Right ventricle myocardium superior (tissue), 1 donor: ENCODE measurements around the gene NTM. TPM values are rescaled to one million over a fixed set of nuclear protein-coding genes. Genes with fewer than 3 reads are reported as not detected.

ENCODE experiments used
- ATAC-seq: fragments of 200-7000 bp; cut with Tn5 transposase; one replicate; pipeline ENCODE4 v1.9.1; 2020; ENCODE audit warnings: mild to moderate bottlenecking; ENCODE audit not compliant: poor library complexity
- DNase-seq: peaks from one replicate; pipeline ENCODE4 v3.0.0-alpha.2; 2020
- intact Hi-C: fragments of 100-400 bp; cut with DNase I; formaldehyde crosslinking; loops from one replicate; pipeline ENCODE4 v1.11.2; 2022
- total RNA-seq: library from RNA; stranded (reverse); fragmentation: NEBNext Ultra II Directional; extraction: Animal tissue kit (Norgen Biotek cat#: 25700); gene quantifications from one replicate; pipeline ENCODE4 v1.2.1, GENCODE V29; 2021
- donor health status: DM: no; HTN: yes; CAD: no; lungs with severe emphysema.

Gene NTM
- total RNA-seq, 1 donor from 2014 or later = 1.5 TPM

DNA sequence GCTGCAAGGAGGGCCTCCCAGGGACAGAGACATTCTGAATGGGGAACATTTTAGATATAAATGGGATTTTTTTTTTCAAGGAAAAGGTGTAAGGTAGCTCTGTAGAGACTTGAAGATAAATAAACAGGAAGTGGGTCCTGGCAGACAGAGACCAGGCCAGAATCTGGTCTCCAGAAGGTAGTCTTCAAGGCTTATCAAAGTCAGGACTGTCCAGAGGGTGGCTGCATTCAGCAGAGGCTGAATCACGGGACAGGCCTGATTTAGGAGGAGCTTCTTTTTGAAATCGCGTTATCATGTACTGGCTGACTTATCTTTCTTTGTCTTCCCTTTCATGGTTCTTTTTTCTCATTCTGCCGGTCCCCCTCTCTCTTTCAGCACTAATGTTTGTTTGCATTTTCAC, 542.9 kb downstream of the NTM start:
- DNase-seq (no peak), ATAC-seq (no peak)
- intact Hi-C loops = no loop called here

DNA sequence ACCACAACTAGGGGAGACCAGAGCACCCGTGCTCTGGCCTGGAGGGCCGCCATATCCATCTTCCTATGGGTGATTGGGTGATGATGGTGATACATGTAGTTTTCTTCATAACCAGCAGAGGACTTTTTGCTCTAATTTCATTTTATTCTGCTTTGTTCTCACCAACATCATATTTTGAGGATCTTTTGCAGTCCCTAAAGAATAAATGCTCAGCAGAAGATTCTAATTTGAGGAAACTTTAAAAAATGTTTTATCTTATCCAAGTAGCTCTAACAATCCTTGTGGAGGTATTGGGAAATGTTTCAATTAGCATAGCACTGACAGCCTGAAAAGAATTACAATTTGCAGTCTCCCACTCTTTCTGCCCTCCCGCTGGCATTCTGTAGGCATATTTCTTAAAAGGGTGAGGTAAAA, 544.0 kb downstream of the NTM start:
- ATAC-seq (no peak), DNase-seq (no peak)
- intact Hi-C loops = no loop called here

DNA sequence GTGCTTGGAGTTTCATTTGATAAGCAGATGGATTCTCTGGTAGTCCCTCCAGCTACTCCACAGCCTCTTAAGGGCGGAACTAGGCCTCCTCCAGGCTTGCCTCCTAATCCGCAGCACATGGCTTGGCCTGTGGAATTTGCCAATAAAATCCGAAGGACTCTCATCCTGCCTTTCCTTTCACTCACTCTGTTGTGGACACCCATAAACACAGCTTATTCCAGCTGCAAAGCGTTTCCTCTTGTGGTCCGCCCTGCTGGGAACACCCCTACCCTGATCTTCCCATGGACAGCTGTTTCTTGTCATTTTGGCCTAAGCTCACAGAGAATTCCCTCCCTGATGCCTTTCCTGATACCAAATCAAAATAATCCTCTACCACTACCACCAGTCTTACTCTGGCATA, 546.2 kb downstream of the NTM start:
- DNase-seq (no peak), ATAC-seq (no peak)
- intact Hi-C loops = no loop called here

DNA sequence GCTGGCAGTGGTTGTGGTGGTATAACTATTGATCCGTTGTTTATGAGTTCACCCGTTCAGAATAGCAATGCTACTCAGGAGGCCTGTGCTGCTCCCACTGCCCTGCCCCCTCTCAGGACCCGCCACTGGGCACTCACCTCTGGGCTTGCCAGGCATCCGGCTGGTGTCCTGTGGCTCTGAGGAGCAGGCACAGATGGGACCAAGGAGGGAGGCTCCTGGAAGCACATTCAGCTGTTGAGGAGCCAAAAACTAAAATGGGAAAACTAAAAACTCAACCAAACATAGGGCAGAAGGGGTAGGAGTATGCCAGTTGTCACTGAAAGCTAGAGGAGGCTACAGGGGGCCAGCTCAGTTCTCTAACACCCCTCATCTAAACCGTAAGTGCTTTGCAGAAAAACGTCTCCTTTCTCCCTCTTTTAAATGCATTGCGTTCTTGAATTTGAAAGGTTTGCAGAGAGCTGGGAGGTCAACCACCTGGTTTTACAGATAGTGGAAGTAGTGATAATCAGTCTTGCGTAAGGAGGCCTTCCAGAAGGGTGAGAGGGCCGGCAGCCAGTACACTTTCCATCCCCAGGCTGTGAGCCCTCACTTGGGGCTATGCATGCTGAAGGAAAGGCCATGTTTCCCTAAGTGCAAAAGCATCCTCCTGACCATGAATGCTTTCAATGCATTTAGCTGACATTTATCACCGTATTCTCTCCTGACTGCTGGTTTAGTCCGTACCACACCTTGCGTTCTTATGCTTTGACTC, 547.4 kb downstream of the NTM start:
- ATAC-seq = no peak
- intact Hi-C loops = no loop called here
- no peak for DNase-seq

DNA sequence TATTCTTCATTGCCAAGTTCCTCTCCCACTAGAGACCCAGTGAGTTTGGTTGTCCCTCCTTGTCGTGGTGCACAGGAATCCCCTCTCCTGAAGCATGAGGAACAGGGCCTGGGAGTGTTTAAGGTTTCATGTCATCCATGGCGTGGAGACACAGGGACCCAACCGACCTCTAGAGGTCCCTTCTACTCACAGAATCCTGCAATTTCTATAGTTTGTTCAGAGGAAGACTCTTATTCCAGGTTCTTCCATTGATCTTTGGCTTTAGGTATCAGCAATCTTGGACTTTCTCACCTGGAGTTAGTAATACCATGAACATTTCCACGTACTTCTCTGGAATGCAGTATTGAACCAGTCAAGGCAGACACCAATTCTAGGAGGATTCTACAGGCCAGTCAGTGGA, 548.2 kb downstream of the NTM start:
- intact Hi-C loops = no loop called here
- no peak for ATAC-seq

DNA sequence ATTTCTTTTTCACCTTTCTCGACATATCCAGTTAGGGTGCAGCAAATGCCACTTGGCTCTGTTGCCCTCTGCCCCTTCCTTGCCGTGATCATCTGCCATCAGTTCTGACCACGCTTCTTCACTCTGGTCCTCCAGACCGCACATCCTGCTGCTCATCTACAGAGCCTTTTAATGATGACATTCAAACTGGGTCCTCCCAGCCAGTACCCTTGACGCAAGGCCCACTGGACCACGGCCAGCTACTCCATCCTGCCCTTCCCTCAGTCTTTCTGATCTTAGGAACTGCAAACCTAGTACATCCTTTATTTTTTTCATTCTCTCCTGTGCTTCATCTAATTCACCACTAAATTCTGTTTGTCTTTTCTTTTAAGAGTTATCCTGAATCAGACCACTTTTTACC, 551.8 kb downstream of the NTM start:
- DNase-seq (no peak), ATAC-seq (no peak)

More for the DNA sequence above, 548.2 kb downstream of the NTM start:
- DNase-seq = no peak

DNA sequence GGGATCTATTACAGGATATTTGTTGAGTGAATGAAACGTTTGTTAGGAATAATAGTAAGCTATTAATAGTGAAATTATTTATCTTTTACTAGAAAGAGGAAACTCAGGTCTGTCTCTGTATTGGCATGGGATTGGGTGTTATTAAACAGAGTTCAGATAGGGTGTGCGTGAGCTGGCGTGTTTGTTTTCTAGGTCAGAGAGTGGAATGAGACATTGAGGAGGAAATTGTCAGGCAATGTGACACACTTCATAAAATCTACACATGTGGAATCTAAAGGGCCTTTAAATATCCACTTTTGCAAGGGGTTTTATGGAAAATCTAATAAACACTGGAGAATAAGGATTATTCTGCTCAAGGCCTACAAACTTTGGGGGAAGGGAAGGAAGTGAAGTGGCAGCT, 552.9 kb downstream of the NTM start:
- DNase-seq (no peak), ATAC-seq (no peak)
- intact Hi-C loops = no loop called here

More for the DNA sequence above, 551.8 kb downstream of the NTM start:
- intact Hi-C loops = no loop called here

DNA sequence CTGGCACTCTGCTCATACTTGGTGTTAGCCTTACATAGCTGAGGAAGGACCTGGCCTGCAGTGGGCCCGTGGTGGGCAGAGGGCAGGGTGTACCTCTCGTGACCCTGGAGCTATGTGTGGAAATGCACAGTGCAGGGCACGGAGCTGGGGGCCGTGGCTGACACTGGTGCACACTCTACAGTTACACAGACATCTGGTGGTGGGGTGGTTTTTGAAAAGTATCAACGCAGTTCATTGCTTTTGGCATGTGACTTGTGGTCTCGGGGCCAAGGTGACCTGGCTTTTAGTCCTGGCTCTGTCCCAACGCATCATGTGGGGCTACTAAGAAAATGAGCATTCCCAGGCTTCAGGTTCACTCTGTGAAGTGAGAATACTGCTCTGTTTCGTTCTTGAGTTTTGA, 553.6 kb downstream of the NTM start:
- no peak for DNase-seq
- intact Hi-C loops = no loop called here
- peak; percentile 39 for ATAC-seq

DNA sequence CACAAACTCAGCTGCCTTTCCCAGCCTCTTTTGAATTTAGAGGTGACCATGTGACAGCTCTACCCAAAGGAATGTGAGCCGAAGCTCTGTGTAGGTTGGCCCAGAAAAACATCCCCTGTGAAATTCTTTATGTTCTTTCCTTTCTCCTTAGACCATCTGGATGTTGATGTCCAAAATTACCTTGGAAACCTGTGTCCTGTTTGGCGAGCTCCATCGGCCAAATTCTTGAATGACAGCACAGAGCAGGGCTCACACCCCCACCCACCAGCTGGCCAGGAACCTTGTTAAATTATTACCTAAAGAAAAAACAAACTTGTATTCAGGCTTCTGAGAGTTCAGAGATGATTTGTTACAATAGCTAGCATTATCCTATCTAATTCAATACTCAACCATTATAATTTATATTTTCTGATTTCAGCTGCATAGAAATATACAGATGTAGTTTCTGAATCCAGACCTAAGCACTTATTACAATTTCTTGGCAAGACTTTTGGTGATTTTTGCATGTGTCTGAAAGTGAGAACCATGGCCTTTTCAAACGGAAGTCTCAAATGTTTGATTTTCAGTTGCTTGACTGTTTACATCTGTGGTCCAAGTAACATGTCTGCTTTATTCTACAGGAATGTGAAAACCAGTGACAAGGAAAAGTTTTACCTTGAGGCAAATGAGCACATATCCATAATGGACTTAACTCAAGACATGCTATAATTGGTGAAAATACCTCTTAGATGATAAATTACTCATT, 554.2 kb downstream of the NTM start:
- DNase-seq (no peak), ATAC-seq (peak; percentile 39)
- intact Hi-C loops = no loop called here

DNA sequence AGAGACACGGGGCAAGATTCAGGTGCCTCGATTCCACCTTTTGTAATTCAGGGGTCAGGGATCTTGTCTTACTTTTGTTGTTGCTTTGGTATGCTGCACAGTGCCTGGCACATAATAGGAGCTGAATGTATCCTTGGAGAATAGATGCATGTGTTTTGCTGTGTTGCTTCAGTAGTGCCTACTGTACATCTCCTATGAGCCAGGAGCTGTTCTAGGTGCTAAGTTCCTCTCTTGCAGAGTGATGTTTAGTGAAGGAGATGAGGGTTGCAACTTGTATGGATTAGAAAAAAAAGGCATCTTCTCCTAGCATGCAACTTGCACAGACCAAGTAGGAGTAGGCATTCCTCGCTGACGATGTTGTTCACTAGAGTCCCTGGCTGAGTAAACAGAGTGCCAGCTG, 555.4 kb downstream of the NTM start:
- ATAC-seq (no peak), DNase-seq (no peak)
- intact Hi-C loops = no loop called here

DNA sequence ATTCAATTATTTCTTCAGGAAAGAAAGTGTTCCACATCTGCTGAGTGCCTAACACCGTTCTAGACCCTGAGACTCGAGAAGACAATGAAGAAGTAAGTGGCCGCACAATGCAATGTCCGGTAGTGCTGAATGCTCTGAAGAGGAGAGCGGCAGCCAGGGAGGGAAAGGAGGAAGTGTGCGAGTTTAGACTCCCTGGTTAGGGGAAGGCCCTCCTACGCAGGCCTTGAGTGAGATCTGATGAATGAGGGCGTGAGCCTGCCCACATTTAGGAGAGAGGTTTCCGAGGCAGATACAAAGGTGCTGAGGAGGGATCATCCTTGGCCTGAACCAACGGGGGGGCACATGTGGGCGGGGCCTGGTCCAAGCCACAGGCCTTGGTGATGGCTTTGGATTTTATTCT, 558.6 kb downstream of the NTM start:
- DNase-seq (no peak), ATAC-seq (no peak)
- intact Hi-C loops = no loop called here

DNA sequence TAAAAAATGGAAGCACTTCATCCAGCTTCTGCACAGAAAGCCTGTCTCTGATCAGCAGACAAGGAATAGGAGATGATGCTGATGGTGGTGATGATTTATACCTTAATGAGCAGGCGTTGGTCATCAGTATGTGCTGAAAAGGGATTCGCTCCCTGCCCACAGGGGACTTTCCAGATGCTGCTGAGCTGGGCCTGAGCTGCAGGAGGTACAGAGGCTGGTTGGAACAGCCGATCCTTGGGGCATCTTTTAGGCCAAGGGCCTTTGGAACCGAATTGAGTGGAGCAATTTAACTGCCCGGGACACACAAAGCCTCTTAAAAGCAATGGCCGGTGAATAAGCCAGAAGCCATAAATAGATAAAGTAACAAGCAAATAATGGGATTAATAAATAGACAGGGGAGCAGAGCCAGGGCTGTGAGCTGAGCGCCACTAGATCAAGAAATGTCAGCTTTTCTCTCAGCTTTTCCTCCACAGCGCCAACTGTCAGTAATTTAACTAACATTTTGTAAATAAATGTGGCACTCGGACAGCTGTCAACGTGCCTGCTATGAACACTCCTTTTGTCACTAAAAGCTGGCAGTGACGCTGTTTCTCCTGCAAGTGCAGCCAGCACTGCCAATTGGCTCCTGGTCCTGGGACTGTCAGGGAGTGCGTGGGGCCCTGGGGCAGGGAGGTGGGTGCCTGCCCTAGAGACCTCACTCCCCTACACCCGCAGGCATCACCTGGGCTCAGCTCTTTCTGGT, 562.3 kb downstream of the NTM start:
- DNase-seq (peak; percentile 52), ATAC-seq (peak; percentile 93)
- intact Hi-C loops = no loop called here

DNA sequence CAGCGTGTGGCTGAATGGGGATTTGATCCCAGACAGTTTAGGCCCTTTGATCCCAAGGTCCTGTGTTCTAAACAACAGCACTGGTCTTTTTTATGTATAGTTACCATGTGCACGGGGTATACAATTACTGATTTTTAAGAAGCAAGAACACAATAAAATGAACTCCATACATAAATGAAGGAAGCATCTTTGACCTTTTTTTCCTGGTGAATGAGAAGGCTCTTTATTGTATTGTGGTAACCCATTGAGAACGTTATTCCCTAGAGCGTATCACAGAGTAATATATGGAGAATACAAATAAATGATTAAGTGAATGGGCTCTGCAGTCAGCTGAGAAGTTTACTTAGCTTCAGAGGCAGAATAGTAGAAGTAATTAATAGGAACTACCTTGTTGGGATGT, 563.6 kb downstream of the NTM start:
- intact Hi-C loops = no loop called here
- no peak for DNase-seq
- ATAC-seq = no peak

DNA sequence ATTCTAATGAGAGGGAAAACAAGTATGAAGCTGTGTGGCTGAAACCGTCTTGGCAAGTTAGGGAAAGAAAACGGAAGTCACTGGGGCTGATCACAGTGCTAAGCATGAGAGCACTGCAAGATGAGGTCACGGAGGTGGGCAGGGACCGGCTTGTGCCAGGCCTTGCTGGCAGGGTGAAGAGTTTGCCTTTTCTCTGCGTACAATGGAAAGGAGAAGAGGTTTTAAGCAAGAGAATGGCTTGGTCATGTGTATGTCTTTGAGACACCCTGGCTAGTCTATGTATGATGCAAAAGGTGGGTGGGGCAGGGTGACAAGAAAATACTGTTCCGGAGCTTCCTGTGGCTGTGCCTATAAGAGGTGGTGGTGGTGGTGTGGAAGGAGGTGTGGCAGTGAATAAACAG, 567.9 kb downstream of the NTM start:
- intact Hi-C loops = no loop called here
- DNase-seq (no peak), ATAC-seq (no peak)

DNA sequence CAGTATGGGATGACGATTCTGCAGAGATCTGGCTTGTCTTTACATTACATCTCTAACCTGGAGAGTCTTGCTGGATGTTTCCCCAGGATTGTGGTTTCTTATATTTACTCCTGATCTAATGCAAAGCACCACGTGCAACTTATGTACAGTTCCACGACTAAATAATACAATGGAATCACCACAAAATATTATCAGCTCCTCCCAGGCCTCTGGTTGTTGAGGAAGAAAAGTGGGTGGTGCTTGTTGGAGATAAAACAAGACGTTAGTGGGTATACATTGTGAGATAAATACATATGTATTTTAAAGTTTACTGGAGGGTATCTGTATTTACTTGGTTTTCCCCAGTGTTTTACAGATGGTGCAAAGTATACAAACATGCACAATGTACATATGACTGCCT, 569.7 kb downstream of the NTM start:
- ATAC-seq = no peak
- no peak for DNase-seq
- intact Hi-C loops = no loop called here

DNA sequence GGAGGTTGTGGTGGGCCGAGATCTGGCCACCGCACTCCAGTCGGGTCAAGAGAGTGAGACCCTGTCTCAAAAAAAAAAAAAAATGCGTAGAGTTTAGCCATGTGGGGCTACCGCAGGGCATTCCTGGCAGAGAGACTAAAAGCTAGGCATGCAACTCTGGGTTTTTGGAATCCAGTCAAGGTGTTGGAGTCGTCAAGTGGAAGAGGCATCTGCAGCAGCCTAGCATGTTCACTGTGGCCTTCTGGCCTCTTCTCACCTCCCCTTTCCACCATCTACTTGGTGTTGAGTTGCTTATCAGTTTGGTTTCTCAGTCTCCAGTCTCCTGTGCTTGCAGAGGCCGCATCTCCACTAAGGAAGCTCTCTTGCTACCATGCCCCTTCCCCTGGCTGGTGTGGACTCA, 572.5 kb downstream of the NTM start:
- intact Hi-C loops = no loop called here
- DNase-seq (no peak), ATAC-seq (no peak)

DNA sequence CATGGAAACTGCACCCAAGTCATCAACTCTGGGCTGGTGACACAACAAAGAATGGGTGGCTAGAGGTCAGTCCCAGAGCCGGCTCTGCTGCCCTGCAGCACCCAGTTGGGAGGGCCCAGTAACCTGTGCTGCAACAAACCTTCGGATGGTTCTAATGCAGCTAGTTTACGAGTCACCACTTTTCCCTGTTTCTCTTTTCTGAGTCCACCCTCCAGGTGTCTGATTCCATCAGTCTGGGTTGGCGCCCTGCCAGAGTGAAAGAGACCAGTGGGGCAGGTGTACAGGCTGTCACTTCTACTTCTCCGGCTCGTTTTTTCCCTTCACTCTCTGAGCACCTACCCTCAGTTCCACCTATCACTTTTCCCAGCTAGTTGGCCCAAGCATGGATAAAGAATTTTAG, 572.9 kb downstream of the NTM start:
- ATAC-seq (no peak), DNase-seq (no peak)
- intact Hi-C loops = no loop called here

DNA sequence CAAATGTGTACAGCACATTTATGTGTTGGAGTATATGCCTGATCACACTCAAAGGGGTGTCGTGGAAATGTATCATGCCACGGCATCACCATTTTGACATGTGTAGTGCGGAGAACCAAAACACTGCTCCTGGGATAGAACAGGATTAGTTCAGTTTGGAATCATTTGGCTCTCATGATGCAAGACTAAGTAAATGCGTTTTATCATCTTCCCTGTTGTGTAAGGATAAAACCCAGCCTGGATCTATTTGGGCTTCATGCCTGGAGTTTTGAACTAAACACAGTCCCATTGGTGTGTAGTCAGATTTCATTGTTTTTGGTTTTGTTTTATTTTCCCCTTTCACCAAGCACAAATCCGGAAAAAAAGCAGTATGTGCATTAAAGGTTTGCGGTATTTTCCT, 574.3 kb downstream of the NTM start:
- DNase-seq = no peak
- ATAC-seq = peak; percentile 70
- intact Hi-C loops = no loop called here

DNA sequence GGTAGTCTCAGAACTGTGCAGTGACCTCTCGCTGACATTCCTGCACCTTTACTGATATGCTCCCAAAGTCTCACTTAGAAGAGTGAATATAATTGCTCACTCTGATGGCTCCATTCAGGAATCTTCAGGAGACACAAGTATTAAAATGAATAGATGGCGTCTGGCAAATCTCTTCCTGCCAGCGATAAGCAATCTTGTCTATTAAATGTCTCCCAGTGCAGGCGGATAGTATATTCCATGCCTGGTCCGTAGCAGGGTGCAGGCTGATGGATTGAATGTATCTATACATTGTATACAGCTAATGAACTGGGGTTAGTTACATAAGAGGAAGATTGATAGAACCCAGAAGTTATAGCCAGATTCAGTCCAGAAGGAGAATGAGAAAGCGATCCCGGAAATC, 575.3 kb downstream of the NTM start:
- DNase-seq = no peak
- ATAC-seq = no peak
- intact Hi-C loops = no loop called here

DNA sequence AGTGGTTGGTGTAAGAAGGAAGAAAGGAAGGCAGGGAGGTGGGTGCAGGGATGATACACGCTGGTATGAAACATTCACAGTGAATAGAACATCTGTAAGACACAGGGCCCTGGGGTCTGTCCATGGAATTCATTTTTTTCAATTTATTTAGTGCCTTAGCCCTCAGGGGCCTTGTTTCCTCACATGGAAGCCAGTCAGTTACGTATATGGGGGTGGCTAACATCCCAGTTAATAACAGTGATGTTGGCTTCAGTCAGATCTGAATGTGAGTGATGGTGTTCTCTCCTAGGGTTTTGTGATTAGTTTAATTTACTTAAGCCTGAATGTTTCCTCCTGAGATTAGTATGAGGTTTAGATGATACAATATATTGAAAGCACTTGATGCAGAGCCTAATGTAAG, 577.1 kb downstream of the NTM start:
- ATAC-seq = no peak
- DNase-seq = no peak
- intact Hi-C loops = no loop called here
